ENCODE data around the gene SAPCD2.

DNA sequence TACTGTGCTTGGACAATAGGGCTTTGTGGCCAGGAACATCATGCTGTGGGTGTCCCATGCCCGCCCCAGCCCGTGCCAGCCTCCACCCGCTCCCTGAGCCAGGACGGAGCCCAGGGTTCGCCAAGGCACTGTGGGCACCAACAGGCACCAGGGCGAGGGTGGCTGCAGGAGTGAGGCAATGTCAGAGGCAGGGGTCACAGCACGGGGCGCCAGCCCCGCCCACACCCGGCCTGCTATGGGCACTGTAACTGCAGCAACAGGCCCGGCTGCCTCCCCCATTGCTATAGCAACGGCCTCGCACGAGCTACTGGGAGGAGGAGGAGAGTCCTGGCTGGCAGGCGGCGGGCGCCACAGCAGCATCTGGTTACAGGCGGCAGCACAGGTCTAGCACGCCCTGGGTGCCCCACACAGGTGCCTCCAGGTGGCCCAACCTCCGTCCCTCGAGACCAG lies 44.8 kb downstream of the SAPCD2 start:
- TF ChIP-seq GATA3 (IDR thresholded peaks at IDR 0.05; ENCODE audit: low read depth, low read length) (no peak), GATA2 (IDR thresholded peaks at IDR 0.05; ENCODE audit: low read depth, low read length) (no peak)
